22Rv1 (cell line): ENCODE data around the gene P2RY14.

Experiments used
- CTCF ChIP-seq: fragments of 450-650 bp; IDR thresholded peaks from 2 replicates; pipeline ENCODE4 v1.5.1; 2017; ENCODE audit warnings: mild to moderate bottlenecking
- ZFX ChIP-seq: fragments of 450-650 bp; IDR thresholded peaks from 2 replicates; pipeline ENCODE4 v1.6.1; 2017; ENCODE audit warnings: antibody characterized with exemption, borderline replicate concordance

GRCh38 chr3:151165226-151165625 is 113.1 kb downstream of the P2RY14 start:
- TF ChIP-seq CTCF = no peak
- no peak for TF ChIP-seq ZFX
